ENCODE data around the gene EXOC8.
"Not testable (repeated sequence)": the region's sequence is repeated elsewhere in the genome, so short reads cannot be mapped to it uniquely, and the experiment has no call there.

The EXOC8 gene

GRCh38 chr1:231369282-231369681 is 31.6 kb upstream of the EXOC8 start:
- TF ChIP-seq POLR2A (IDR thresholded peaks at IDR 0.05; ENCODE audit: low read depth, low read length), result no peak
- DNase-seq (ENCODE audit: insufficient read length), result no peak
- FAIRE-seq, result no peak

- TF ChIP-seq TAF1 (IDR thresholded peaks at IDR 0.05; ENCODE audit: borderline replicate concordance, low read depth, low read length), result no peak
- no peak for TF ChIP-seq POLR2AphosphoS5 (IDR thresholded peaks at IDR 0.05; ENCODE audit: low read depth, low read length)
- no peak for TF ChIP-seq POLR2A (IDR thresholded peaks at IDR 0.05; ENCODE audit: low read depth, low read length)
- no peak for FAIRE-seq
- no peak for DNase-seq (ENCODE audit: insufficient read length)
These were observed 26.5 kb upstream of the EXOC8 start for GRCh38 chr1:231364192-231364591.

- TF ChIP-seq POLR2AphosphoS5 (IDR thresholded peaks at IDR 0.05; ENCODE audit: low read depth, low read length), result no peak
- no peak for TF ChIP-seq POLR2A (IDR thresholded peaks at IDR 0.05; ENCODE audit: low read depth, low read length)
- no peak for TF ChIP-seq TAF1 (IDR thresholded peaks at IDR 0.05; ENCODE audit: borderline replicate concordance, low read depth, low read length)
- no peak for DNase-seq (ENCODE audit: insufficient read length)
- FAIRE-seq, result no peak
These were observed 26.0 kb upstream of the EXOC8 start for GRCh38 chr1:231363624-231364023.

- no peak for FAIRE-seq
- DNase-seq (ENCODE audit: insufficient read length), result no peak
- TF ChIP-seq POLR2AphosphoS5 (IDR thresholded peaks at IDR 0.05; ENCODE audit: low read depth, low read length) (no peak), TAF1 (IDR thresholded peaks at IDR 0.05; ENCODE audit: borderline replicate concordance, low read depth, low read length) (no peak), POLR2A (IDR thresholded peaks at IDR 0.05; ENCODE audit: low read depth, low read length) (no peak)
These were observed 24.7 kb upstream of the EXOC8 start for GRCh38 chr1:231362325-231362724.

- TF ChIP-seq POLR2AphosphoS5 (IDR thresholded peaks at IDR 0.05; ENCODE audit: low read depth, low read length) (peak; percentile 37; the same call in 1 of the 2 replicates), POLR2A (IDR thresholded peaks at IDR 0.05; ENCODE audit: low read depth, low read length) (no peak), TAF1 (IDR thresholded peaks at IDR 0.05; ENCODE audit: borderline replicate concordance, low read depth, low read length) (no peak)
- DNase-seq (ENCODE audit: insufficient read length) (no peak), FAIRE-seq (no peak)
These were observed 21.5 kb upstream of the EXOC8 start for GRCh38 chr1:231359113-231359512.

- DNase-seq (ENCODE audit: insufficient read length), result peak; percentile 20
- peak; percentile 91 for FAIRE-seq
- no peak for TF ChIP-seq TAF1 (IDR thresholded peaks at IDR 0.05; ENCODE audit: borderline replicate concordance, low read depth, low read length)
- no peak for TF ChIP-seq POLR2A (IDR thresholded peaks at IDR 0.05; ENCODE audit: low read depth, low read length)
- TF ChIP-seq POLR2AphosphoS5 (IDR thresholded peaks at IDR 0.05; ENCODE audit: low read depth, low read length), result no peak
These were observed 20.2 kb upstream of the EXOC8 start for GRCh38 chr1:231357831-231358354.

- FAIRE-seq (no peak), DNase-seq (ENCODE audit: insufficient read length) (no peak)
These were observed 19.6 kb upstream of the EXOC8 start for GRCh38 chr1:231357187-231357772.

GRCh38 chr1:231355171-231355570 is 17.5 kb upstream of the EXOC8 start:
- DNase-seq (ENCODE audit: insufficient read length), result no peak
- no peak for FAIRE-seq
- no peak for TF ChIP-seq TAF1 (IDR thresholded peaks at IDR 0.05; ENCODE audit: borderline replicate concordance, low read depth, low read length)
- TF ChIP-seq POLR2A (IDR thresholded peaks at IDR 0.05; ENCODE audit: low read depth, low read length), result no peak
- TF ChIP-seq POLR2AphosphoS5 (IDR thresholded peaks at IDR 0.05; ENCODE audit: low read depth, low read length), result no peak

More at GRCh38 chr1:231357187-231357772, 19.6 kb upstream of the EXOC8 start:
- no peak for TF ChIP-seq TAF1 (IDR thresholded peaks at IDR 0.05; ENCODE audit: borderline replicate concordance, low read depth, low read length)
- TF ChIP-seq POLR2A (IDR thresholded peaks at IDR 0.05; ENCODE audit: low read depth, low read length), result no peak
- TF ChIP-seq POLR2AphosphoS5 (IDR thresholded peaks at IDR 0.05; ENCODE audit: low read depth, low read length), result no peak

GRCh38 chr1:231354330-231355020 is 16.8 kb upstream of the EXOC8 start:
- no peak for FAIRE-seq
- DNase-seq (ENCODE audit: insufficient read length), result no peak
- TF ChIP-seq TAF1 (IDR thresholded peaks at IDR 0.05; ENCODE audit: borderline replicate concordance, low read depth, low read length) (no peak), POLR2AphosphoS5 (IDR thresholded peaks at IDR 0.05; ENCODE audit: low read depth, low read length) (no peak), POLR2A (IDR thresholded peaks at IDR 0.05; ENCODE audit: low read depth, low read length) (no peak)

GRCh38 chr1:231353086-231353485 is 15.4 kb upstream of the EXOC8 start:
- TF ChIP-seq TAF1 (IDR thresholded peaks at IDR 0.05; ENCODE audit: borderline replicate concordance, low read depth, low read length), result no peak
- no peak for TF ChIP-seq POLR2AphosphoS5 (IDR thresholded peaks at IDR 0.05; ENCODE audit: low read depth, low read length)
- TF ChIP-seq POLR2A (IDR thresholded peaks at IDR 0.05; ENCODE audit: low read depth, low read length), result no peak
- FAIRE-seq (no peak), DNase-seq (ENCODE audit: insufficient read length) (no peak)

- DNase-seq (ENCODE audit: insufficient read length) (no peak), FAIRE-seq (no peak)
- TF ChIP-seq TAF1 (IDR thresholded peaks at IDR 0.05; ENCODE audit: borderline replicate concordance, low read depth, low read length), result no peak
- TF ChIP-seq POLR2A (IDR thresholded peaks at IDR 0.05; ENCODE audit: low read depth, low read length), result no peak
These were observed 14.2 kb upstream of the EXOC8 start for GRCh38 chr1:231351816-231352215.

GRCh38 chr1:231348856-231349255 is 11.2 kb upstream of the EXOC8 start:
- not testable (repeated sequence) for DNase-seq (ENCODE audit: insufficient read length)

More at GRCh38 chr1:231348856-231349255, 11.2 kb upstream of the EXOC8 start:
- not testable (repeated sequence) for FAIRE-seq
